GM18867 (cell line): ENCODE measurements around the gene CMTM2.
"Not testable (repeated sequence)": the region's sequence is repeated elsewhere in the genome, so short reads cannot be mapped to it uniquely, and the experiment has no call there.

Experiments
- ATAC-seq: cut with Tn5 transposase; IDR thresholded peaks from one replicate; pipeline ENCODE4 v1.9.1; 2021; ENCODE audit warnings: mild to moderate bottlenecking, moderate library complexity; ENCODE audit not compliant: unreplicated experiment

The CMTM2 gene

DNA sequence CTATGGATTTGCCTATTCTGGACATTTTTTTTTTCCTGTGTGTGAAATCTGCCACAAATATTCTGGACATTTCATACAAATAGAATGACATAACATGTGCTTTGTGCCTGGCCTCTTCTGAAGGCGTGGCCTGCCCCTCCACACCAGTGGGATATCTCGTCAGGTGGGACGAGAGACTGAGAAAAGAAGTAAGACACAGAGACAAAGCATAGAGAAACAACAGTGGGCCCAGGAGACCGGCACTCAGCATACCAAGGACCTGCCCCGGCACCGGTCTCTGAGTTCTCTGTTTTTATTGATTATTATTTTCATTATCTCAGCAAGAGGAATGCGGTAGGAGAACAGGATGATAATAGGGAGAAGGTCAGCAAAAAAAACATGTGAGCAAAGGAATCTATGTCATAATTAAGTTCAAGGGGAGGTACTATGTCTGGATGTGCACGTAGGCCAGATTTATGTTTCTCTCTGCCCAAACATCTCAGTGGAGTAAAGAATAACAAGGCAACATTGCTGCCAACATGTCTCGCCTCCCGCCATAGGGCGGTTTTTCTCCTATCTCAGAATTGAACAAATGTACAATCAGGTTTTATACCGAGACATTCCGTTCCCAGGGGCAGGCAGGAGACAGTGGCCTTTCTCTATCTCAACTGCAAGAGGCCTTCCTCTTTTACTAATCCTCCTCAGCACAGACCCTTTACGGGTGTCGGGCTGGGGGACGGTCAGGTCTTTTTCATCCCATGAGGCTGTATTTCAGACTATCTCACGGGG is 48.5 kb downstream of the CMTM2 start:
- not testable (repeated sequence) for ATAC-seq

DNA sequence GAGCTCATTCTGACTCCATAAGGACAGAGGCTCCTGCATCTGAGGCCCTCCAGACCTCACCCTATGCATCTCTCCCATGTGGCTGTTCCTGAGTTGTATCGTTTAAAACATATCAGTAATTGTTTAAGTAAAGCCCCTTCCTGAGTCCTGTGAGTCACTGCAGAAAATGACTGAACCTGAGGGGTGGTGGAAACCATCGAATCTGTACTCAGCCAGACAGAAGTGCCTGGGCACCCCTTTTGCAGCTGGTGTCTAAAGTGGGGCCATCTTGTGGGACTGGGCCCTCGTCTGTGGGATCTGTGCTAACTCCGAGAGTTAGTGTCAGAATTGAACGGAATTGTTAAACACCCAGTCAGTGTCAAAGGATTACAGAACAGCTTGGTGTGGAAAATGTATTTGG is 50.6 kb downstream of the CMTM2 start:
- no peak for ATAC-seq

DNA sequence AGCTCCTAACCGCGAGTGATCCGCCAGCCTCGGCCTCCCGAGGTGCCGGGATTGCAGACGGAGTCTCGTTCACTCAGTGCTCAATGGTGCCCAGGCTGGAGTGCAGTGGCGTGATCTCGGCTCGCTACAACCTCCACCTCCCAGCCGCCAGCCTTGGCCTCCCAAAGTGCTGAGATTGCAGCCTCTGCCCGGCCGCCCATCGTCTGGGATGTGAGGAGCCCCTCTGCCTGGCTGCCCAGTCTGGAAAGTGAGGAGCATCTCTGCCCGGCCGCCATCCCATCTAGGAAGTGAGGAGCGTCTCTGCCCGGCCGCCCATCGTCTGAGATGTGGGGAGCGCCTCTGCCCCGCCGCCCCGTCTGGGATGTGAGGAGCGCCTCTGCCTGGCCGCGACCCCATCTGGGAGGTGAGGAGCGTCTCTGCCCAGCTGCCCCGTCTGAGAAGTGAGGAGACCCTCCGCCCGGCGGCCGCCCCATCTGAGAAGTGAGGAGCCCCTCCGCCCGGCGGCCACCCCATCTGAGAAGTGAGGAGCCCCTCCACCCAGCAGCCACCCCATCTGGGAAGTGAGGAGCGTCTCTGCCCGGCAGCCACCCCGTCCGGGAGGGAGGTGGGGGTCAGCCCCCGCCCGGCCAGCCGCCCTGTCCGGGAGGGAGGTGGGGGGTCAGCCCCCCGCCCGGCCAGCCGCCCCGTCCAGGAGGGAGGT is 51.4 kb downstream of the CMTM2 start:
- ATAC-seq: not testable (repeated sequence)

DNA sequence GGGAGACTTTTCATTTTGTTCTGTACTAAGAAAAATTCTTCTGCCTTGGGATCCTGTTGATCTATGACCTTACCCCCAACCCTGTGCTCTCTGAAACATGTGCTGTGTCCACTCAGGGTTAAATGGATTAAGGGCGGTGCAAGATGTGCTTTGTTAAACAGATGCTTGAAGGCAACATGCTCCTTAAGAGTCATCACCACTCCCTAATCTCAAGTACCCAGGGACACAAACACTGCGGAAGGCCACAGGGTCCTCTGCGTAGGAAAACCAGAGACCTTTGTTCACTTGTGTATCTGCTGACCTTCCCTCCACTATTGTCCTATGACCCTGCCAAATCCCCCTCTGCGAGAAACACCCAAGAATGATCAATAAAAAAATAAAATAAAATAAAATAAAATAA is 52.3 kb downstream of the CMTM2 start:
- ATAC-seq: not testable (repeated sequence)

DNA sequence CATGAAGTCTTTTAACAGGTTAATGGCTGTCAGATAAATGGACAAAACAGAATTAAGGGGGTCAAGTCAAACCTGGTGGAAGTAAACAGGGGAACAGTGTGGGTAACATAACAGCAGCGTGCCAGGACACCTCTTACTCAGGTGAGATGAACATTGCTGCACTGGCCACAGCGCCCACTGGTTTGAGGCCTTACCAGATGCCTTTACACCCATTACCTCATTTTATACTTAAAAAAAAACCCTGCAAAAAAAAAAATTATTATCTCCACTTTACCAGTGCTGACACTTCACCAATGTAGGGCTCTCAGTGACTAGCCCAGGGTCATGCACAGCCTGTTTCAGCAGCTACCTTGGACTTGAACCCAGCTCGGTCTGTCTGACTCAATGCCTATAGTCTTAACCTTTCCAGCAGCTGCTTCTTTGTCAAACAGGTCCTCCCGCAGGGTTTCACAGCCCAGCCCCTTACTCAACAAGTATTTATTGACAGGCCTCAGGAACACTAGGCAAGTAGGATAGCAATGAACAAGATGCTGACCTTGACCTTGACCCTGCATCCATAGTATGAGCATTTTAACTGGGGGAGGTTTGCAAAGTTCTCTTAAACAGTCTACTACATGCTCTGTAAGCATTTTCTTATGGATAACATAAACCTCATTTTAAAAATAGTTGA is 55.4 kb downstream of the CMTM2 start:
- ATAC-seq: no peak

DNA sequence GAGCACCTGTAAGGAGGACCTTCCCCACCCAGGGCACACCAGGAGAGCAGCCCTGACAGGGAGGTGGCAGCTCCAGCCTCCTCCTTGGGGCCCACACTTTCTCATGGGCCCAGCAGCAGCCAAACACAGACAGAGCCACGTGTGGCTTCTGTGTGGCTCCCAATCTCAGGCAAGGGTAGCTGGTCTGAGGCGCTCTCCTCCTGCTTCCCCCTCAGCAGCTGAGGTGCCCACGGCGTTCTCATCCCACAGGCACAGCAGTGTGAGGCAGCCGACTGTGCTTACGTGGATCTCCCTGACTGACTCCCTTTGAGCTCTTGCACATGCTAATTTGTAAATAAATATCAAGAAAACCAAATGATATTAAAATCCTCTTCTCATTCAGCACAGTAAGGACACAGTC is 56.1 kb downstream of the CMTM2 start:
- no peak for ATAC-seq

DNA sequence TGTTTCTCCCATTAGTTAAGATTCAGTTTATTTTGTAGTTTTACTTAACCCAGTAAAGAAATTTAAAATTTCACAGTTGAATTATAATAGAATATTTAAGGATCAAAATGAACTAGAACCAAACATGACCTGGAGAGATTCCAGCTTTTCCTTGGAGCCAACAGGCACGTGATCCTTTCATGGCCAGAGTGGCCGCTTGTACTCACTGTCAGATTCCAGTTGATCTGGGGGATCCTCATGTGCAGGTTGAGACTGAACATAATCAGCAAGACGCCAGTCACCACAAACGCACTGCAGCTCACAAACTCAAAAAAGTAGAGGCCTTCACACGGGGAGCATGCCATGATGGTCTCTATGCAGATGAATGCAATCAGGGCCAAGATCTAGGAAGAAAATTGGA is 56.9 kb downstream of the CMTM2 start:
- no peak for ATAC-seq

DNA sequence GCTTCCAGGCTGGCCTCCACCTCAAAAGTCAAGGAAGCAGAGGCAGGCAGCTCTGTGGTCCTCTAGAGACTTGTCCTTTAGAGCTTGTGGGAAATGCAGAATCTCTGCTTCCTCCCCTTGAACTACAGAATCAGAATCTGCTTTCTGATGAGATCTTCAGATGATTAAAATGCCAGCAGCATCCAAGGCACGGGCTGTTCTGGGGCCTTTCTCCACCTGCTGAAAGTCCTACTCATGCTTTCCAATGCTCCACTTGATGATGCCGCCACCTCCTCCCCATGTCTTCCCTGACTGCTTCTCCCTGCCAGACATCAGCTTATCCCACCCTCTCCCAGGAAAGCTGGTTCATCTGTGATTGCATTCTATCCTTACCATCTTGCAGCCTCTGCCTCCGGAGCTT is 58.5 kb downstream of the CMTM2 start:
- ATAC-seq: no peak
